Fibroblast of peridontal ligament (primary cell): ENCODE data around the gene S1PR1.
"Not testable (repeated sequence)": the region's sequence is repeated elsewhere in the genome, so short reads cannot be mapped to it uniquely, and the experiment has no call there.

Source experiments
- DNase-seq: peaks from one replicate; pipeline ENCODE4 v3.0.0-alpha.2; 2010; ENCODE audit errors: extremely low read depth

The S1PR1 gene

DNA sequence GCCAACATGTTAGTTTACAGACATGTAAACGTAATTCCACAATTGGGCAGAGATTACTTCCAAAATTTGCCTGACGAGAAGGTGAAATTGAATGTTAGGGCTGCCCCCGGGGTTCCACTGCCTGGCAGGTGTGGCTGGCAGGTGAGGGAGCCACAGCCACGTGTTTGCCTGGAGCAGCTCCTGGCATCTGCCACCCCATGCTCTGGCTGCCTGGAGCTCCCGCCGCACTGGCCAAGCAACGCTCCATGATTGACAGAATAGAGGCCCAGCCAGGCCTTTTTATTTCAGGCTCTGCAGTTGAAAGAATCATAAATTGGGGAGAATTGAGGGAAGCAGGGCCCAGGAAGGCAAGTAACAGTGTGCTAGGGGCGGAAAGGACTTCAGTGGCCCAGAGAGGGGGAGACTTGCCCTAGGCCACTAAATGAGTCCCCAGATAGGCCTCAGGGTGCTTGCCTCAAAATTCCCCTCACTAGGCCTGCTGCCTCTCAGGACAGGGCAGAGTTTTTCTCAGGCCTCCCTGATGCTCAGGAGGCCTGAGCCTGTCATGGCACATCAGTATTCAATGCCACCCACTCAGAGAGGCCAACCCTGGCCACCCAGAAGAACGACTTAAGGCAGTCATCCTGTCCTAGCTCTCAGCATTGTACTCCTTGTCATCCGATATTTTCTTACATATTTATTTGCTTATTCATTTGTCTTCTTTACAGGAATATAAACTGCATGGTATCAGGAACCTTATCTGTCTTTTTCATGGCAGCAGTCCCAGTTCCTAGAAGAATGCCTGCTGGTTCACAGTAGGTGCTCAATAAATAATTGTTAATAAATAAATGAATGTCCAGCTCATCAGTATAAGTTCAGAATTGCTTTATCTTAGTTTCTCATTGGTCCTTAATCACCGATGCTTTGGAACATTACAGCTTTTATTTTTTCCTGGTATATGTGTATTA is 16.6 kb upstream of the S1PR1 start:
- DNase-seq = no peak

DNA sequence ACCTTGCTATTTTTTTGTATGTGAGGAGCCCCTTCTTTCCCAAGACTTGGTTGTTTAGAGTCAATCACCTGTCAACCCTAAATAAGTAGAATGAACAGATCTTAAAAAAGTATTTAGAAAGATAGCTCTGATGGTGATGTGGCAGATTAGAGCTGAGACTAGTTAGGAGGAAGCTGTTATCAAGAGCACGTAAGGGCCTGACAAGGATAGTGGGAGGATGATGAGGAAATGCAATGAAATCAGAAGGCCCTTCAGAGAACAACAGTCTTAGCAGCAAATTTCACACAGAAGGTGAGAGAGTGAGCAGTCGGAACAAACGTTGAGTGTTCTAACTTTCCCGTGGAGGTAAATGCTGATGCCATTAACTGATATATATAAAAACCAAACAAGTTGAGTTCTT is 15.9 kb upstream of the S1PR1 start:
- DNase-seq = no peak

DNA sequence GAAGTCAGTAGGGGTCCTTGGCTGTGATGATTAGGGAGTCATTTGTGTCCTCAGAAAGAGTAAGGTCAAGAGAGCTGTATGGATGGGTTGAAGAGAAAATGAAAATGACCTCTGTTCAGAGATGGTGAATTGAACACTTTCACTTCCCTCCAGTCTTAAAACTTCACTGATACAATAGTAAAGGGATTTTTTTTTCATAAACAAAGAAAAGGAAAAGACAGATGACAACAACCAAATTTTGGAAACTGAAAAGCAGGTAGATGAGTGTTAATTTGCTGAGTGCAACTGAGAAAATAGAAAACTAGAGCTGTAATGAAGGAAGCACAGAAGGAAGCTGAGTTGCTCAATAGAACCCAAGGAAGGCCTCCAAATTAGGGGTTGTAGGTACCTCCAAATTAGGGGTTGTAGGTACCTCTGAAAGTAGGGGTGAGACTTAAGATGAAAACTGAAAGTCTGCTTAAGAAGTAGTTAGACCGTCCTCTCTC is 14.8 kb upstream of the S1PR1 start:
- no peak for DNase-seq

DNA sequence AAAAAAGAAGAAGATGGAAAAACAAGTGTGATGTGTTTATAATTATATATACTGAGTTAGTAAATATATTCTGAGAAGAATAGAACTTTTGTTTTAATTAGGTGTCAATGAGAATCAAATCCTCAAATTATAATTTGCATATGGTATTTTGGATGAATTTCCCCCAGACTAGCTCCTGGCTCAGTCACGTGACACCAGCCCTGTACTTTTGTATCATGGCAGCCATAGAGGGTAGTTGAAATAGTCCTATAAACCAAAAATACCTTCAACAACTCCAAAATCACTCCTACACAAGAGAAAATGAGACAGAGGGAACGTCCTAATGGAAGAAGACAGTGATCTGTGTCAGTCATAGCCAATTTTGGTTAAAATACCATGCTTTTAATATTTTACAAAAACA is 9.0 kb upstream of the S1PR1 start:
- no peak for DNase-seq

DNA sequence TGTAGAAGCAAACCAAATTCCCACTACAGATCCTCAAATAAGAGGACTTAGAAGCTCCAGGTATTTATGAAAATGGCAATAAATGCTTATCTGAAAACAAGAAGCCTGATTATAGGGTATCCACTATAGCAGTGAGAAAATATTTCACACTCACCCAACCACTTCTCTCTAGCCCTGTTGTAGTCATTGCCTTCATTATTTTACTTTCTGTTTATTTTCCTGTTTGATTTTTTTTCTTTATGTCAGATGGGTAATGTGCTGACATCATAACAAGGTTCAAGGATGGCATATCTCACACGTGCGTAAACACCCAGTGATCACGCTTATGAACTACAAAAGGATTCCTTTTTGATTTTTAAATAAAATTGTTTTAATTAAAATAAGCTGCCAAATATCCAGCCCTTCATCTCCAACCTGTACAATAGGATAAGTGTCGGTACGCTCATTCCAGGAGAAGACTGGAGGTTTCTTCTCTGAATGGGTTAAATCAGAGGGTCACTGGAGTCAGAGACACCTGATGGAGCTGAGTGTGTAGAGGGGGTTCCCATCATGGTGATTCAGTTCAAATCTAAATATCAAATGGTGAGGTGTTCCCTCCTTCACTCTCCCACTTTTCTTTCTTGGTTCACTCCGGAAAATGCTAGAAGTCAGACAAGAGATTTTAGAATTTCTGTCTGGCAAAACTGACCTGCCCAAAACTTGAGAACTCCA is 8.2 kb upstream of the S1PR1 start:
- DNase-seq = no peak

DNA sequence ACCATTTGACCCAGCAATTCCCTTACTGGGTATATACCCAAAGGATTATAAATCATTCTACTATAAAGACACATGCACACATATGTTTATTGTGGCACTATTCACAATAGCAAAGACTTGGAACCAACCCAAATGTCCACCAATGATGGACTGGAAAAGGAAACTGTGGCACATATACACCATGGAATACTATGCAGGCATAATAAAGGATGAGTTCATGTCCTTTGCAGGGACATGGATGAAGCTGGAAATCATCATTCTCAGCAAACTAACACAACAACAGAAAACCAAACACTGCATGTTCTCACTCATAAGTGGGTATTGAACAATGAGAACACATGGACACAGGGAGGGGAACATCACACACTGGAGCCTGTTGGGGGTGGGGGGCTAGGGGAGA is 4.6 kb upstream of the S1PR1 start:
- DNase-seq = not testable (repeated sequence)

DNA sequence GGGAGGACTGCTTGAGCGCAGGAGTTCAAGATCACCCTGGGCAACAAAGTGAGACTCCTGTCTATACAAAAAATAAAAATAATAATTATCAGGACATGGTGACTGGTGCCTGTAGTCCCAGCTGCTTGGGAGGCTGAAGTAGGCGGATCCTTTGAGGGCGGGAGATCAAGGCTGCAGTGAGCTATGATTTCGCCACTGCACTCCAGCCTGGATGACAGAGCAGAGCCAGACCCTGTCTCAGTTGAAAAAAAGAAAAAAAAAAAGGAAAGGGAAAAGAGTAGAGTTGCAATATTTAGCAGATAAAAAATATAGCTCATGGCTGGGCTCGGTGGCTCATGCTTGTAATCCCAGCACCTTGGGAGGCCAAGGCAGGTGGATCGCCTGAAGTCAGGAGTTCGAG is 3.3 kb upstream of the S1PR1 start:
- no peak for DNase-seq

DNA sequence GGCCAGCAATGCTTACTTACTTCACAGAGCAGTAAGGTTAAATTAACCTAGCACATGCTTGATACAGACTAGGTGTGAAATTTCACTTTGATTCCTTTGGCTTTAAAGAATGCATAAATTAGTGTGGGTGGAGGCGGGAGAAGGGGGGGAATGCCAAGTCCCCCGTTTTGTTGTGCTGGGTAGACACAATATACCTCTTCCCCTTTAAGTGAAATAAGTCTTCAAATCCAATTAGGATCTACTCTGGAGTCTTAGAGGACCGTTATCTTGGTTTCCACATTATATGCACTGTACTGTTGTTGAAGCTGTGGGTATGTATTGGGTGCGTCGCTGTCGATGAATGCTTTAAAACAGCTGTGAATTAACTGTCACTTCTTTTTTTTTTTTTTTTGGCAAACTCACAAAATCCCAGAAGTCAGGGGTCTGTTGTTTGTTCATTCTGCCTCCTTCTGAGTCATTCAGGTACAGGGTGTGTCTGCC is 1.6 kb upstream of the S1PR1 start:
- DNase-seq = no peak

DNA sequence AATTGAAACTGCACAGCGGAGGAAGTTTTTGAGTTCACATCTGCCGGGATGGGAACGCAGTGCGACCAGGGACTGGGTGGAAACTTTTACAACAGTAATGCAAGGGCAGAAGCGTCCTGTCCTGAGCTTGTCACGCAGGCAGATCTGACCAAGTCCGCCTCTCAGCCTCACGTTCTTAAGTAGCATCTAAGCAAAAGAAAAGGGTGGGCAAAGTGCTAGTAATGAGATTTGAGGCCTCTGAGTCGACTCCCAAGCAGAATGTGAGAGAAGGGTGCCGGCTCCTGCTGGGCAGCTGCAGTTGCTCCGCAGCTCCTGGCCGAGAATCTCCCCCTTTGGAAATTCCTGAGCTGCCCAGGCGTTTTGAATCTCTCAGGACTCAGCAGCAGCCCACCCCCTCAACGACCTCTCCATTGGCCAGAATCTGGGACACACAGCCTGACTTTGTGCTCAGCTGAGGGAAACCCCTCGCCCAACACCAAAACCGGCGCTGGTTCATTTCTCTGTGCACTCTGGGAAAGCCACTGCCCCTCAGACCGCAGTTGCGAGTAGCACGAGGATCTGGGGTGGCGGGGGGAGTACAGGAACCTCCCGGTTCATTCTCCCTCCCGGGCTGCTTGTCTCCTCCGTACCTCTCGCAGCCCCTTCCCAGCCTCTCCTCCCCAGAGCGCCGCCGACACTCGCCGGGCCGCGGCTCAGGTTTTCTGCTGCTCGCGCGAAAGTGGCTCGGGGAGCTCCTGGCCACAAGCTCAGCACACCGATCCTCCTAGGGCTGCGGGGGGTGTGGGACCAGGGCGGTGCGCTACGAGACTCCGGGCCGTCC is 913 bp upstream of the S1PR1 start:
- DNase-seq = no peak

DNA sequence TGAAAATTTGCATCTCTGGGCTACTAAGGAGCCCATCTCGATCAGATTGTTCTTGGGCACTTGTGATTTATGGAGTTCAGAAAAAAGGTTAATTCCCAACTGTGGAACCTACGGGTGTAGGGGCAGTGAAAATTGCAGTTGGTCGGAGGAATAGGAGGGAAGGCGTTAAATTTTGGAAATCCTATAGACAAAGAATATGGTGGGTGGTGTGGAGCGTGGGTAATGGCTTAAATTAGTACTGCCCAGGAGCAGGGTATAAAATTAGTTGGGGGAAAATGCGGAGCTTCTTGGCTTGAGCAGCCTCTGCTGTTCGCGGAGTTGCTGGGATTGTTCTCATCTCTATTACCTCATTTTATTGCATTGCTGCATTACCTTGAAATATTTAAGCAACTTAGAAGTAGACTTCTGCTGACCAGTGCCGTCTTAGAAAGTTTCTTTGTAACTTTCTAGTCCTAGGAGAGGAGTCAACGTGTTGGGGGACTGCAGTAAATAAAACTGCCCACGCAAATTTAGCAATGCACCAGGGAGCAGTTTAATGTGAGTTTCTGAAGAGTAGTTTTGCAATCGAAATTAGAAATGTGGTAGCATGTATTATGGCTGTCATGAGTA is 514 bp downstream of the S1PR1 start:
- peak; percentile 72 for DNase-seq

DNA sequence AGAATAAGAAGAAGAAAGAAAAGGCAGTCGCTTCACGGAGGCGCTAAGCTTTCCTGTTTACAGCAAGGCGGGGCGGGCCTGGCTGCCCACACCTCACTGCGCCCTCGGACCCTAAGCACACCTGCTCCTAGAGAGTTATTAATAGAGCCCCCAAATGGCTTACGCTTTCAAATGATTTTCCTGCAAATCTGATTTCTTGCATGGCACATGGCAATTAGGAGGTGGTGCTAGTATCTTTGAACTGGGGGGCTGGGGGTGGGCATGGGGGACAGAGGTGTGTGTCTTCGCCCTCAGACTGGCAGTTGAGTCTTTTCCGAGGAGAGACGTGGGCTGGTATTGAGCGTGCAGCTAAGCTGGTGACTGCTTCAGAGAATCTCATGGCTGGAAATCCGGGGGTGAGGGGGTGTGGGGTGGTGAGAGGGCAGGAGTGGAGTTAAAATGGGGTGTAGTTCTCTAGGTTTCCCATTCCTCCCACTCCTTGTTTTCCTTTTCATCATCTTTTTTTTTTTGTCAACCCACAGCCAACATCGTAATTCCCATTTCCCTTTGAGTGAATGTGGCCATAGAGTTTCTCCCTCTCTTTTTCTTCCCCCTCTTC is 1.3 kb downstream of the S1PR1 start:
- no peak for DNase-seq

DNA sequence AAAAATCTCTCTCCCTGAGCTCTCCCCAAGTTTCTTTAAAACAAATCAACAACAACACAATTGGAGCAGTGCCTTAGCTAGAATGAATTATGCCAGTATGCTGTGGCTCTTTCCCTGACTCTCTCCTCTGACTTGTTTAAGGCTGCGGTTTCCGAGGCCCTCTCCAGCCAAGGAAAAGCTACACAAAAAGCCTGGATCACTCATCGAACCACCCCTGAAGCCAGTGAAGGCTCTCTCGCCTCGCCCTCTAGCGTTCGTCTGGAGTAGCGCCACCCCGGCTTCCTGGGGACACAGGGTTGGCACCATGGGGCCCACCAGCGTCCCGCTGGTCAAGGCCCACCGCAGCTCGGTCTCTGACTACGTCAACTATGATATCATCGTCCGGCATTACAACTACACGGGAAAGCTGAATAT is 1.9 kb downstream of the S1PR1 start:
- peak; percentile 93 for DNase-seq

DNA sequence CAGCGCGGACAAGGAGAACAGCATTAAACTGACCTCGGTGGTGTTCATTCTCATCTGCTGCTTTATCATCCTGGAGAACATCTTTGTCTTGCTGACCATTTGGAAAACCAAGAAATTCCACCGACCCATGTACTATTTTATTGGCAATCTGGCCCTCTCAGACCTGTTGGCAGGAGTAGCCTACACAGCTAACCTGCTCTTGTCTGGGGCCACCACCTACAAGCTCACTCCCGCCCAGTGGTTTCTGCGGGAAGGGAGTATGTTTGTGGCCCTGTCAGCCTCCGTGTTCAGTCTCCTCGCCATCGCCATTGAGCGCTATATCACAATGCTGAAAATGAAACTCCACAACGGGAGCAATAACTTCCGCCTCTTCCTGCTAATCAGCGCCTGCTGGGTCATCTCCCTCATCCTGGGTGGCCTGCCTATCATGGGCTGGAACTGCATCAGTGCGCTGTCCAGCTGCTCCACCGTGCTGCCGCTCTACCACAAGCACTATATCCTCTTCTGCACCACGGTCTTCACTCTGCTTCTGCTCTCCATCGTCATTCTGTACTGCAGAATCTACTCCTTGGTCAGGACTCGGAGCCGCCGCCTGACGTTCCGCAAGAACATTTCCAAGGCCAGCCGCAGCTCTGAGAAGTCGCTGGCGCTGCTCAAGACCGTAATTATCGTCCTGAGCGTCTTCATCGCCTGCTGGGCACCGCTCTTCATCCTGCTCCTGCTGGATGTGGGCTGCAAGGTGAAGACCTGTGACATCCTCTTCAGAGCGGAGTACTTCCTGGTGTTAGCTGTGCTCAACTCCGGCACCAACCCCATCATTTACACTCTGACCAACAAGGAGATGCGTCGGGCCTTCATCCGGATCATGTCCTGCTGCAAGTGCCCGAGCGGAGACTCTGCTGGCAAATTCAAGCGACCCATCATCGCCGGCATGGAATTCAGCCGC is 2.5 kb downstream of the S1PR1 start:
- no peak for DNase-seq

DNA sequence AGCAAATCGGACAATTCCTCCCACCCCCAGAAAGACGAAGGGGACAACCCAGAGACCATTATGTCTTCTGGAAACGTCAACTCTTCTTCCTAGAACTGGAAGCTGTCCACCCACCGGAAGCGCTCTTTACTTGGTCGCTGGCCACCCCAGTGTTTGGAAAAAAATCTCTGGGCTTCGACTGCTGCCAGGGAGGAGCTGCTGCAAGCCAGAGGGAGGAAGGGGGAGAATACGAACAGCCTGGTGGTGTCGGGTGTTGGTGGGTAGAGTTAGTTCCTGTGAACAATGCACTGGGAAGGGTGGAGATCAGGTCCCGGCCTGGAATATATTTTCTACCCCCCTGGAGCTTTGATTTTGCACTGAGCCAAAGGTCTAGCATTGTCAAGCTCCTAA is 3.2 kb downstream of the S1PR1 start:
- DNase-seq = no peak

DNA sequence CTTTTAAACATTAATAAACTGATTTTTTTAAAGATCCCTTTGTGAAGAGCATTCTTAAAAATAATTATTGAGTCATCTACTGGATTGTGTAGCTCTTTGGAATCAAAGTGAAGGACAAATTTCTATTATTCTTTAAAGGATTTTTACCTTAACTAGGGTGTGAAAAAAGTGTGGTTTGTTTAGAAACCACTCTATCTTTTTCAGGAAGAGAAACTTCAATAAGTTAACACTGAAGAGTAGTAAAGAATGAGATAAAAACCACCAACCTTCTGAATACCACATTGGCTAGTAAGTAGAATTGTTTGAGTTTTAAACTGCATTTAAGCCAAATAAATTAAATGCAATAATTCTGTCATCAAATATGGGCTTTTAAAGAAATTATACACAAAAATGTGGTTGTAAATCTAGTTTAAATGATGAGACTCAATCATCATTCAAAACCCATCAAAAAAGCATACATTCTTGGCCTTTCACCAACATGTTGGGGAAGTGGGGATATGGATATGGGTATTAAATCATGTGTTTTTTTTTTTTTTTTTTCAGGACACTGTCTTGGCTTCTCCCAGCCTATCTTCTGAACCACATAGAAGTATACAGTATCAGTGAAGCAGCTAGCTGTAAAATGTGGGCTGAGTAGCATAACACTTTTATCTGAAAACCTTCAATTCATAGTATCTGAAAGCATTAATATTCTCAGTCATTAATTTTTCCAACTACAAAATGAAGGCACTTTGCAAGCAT is 4.8 kb downstream of the S1PR1 start:
- DNase-seq = no peak

DNA sequence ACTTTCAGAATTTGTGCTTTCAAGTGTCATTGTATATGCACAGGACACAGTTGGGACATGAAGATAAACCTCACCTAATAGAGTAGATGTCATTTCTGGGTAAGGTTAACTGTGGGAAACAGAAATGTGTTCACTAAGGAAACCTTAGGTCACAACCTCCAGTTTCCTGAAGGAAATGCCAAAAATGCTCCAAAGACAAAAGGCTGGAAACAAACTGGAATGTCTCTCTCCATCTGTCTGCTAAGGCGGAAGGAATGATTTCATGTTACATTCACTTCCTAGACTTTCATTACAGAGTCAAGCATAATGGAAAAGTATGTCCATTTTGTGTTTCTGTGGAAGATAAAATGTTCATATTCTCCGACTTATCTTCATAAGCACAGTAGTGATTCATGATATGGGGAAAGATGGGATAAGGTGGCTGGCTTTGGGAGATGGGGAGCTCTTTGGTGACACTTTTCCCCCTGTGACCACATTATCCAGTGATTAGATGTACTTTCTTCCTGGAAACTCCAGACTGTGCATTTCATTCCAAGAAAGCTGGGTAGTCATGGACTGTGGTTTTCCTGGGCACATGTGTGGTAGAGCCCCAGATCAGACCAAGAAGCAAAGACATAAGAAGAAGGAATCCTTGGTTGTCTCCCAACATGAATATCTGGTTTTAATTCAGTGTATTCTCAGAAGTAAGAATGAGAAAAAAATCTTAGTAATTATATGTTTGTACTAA is 5.7 kb downstream of the S1PR1 start:
- peak; percentile 46 for DNase-seq

DNA sequence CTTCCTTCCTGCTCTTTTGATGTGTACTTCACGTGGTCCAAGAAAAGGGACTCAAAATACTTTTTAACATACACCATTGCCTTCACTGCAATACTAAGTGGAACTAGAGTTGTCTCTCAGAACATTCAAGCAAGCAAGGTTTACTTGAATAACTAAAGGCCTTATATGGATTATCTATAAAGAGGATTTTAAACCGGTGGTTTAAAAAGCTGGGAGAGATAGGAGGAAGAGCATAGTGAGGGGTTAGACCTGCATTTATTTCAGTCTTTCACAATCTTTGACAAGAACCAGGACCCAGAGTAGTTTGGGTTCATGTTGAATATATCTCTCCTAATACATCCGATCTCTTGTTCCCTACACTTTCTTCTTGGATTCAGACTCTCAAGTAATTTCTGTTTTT is 6.9 kb downstream of the S1PR1 start:
- no peak for DNase-seq

DNA sequence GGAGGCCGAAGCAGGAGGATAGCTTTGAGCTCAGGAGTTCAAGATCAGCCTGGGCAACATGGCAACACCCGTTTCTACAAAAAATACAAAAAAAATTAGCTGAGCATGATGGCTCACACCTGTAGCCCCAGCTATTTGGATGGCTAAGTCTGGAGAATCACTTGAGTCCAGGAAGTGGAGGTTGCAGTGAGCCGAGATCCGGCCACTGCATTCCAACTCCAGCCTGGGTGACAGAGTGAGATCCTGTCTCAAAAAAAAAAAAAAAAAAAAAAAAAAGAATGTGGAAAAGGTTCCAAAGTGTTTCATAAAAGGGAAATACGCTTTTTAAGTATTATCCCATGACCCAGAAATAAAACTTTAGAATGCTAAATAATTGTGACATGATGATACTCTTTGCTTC is 8.0 kb downstream of the S1PR1 start:
- DNase-seq = no peak
